ENCODE measurements around the gene PHACTR3.

PHACTR3 gene

GRCh38 chr20:59662161-59662560 lies 57.8 kb downstream of the PHACTR3 start:
- no peaks in the 10 kb centered on the region for H3K36me3 Mint-ChIP-seq (ENCODE audit: low read depth)
- TF ChIP-seq, protein P1, sequence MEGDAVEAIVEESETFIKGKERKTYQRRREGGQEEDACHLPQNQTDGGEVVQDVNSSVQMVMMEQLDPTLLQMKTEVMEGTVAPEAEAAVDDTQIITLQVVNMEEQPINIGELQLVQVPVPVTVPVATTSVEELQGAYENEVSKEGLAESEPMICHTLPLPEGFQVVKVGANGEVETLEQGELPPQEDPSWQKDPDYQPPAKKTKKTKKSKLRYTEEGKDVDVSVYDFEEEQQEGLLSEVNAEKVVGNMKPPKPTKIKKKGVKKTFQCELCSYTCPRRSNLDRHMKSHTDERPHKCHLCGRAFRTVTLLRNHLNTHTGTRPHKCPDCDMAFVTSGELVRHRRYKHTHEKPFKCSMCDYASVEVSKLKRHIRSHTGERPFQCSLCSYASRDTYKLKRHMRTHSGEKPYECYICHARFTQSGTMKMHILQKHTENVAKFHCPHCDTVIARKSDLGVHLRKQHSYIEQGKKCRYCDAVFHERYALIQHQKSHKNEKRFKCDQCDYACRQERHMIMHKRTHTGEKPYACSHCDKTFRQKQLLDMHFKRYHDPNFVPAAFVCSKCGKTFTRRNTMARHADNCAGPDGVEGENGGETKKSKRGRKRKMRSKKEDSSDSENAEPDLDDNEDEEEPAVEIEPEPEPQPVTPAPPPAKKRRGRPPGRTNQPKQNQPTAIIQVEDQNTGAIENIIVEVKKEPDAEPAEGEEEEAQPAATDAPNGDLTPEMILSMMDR (IDR thresholded peaks at IDR 0.05; ENCODE audit: unreplicated experiment in 3 of 3): no peak
- H3K27ac Mint-ChIP-seq: no peak overlapping the region
- peaks cover 24% of the 10 kb centered on the region for H3K9me3 Mint-ChIP-seq
- H3K27me3 Mint-ChIP-seq (ENCODE audit: low read depth): peaks cover 56% of the 10 kb centered on the region
- no peaks in the 10 kb centered on the region for H3K4me1 Mint-ChIP-seq
- no peak overlapping the region for H3K4me3 Mint-ChIP-seq

GRCh38 chr20:59662856-59663512 lies 58.6 kb downstream of the PHACTR3 start:
- Mint-ChIP-seq H3K4me3 (no peak overlapping the region), H3K27ac (no peak overlapping the region), H3K4me1 (no peaks in the 10 kb centered on the region), H3K9me3 (peaks cover 15% of the 10 kb centered on the region), H3K36me3 (ENCODE audit: low read depth) (no peaks in the 10 kb centered on the region), H3K27me3 (ENCODE audit: low read depth) (peaks cover 64% of the 10 kb centered on the region)
- TF ChIP-seq, protein P1 (IDR thresholded peaks at IDR 0.05; ENCODE audit: unreplicated experiment in 3 of 3): no peak

DNA sequence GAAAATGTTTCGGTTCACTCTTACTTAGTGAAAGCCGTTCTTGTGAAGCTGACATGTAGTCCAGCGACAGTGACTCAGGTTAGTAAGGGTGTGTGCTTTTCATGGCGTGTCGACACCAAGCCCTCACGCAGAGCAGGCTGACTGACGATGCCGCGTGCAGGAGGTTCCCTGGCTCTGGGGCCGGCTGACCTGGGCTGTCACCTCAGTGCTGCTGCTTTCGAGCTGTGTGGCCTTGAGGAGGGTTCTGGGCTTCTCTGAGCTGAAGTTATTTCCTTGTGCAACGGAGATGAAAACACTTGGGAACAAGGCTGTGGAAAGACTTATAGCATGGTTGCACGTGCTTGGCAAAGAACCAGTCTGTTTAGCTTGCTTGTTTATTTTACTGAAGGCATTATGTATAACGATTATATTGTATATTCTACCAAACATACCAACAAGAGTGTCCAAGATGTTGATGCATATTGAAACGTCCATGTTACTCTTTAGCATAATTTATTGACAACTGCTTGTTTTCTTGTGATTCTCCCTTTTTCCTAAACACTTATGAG lies 59.2 kb downstream of the PHACTR3 start:
- Mint-ChIP-seq H3K36me3 (ENCODE audit: low read depth) (no peaks in the 10 kb centered on the region), H3K27me3 (ENCODE audit: low read depth) (peaks cover 64% of the 10 kb centered on the region), H3K4me3 (no peak overlapping the region), H3K27ac (no peak overlapping the region), H3K4me1 (no peaks in the 10 kb centered on the region), H3K9me3 (peaks cover 11% of the 10 kb centered on the region)
- TF ChIP-seq, protein P1 (IDR thresholded peaks at IDR 0.05; ENCODE audit: unreplicated experiment in 3 of 3): no peak

GRCh38 chr20:59664421-59664941 lies 60.1 kb downstream of the PHACTR3 start:
- Mint-ChIP-seq H3K4me1 (no peaks in the 10 kb centered on the region), H3K27me3 (ENCODE audit: low read depth) (peaks cover 67% of the 10 kb centered on the region), H3K4me3 (no peak overlapping the region), H3K27ac (no peak overlapping the region), H3K36me3 (ENCODE audit: low read depth) (no peaks in the 10 kb centered on the region), H3K9me3 (peaks cover 5% of the 10 kb centered on the region)
- TF ChIP-seq, protein P1 (IDR thresholded peaks at IDR 0.05; ENCODE audit: unreplicated experiment in 3 of 3): no peak

DNA sequence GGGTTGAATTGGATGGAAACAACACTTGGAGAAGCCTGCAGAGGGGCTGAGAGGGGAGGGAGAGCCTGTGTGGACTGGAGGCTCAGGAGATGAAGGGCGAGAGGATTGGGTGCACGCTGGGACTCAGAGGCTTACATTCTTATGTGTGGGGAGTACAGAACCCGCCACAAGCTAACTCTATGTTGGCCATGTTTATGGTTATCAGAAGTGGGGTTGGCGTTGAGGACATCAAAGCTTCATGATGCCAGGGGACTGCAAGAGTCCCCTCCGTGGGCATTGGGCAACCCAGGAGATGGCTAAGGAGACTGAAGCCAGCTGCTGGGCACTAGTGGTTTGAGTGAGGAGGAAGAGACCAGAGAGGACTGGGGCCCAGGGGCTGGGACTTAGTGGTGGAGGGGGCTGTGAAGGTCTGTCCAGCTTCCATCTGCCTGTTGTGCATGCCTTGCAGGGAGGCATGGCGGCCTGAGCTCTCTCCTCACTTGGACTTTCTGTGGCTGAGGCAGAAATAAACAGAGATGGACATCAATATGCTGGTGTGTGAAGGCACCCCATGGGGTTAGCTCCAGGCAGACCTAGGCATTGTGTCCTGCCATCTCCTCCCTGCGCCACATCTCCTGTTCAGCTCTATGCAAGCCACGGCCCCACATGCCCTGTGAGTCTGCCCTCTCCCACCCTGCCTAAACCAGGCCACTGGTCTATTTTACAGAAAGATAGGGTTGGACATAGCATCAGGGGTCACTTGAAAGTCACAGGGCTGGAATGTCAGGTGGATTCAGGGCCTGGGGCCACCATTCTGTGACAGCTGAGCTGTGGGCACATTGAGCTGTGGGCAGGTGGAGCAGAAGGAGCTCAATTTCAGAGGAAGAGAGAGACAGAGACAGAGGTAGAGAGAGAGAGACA lies 61.6 kb downstream of the PHACTR3 start:
- TF ChIP-seq, protein P1 (IDR thresholded peaks at IDR 0.05; ENCODE audit: unreplicated experiment in 3 of 3): no peak
- Mint-ChIP-seq H3K4me1 (no peaks in the 10 kb centered on the region), H3K4me3 (no peak overlapping the region), H3K27me3 (ENCODE audit: low read depth) (peaks cover 73% of the 10 kb centered on the region), H3K36me3 (ENCODE audit: low read depth) (no peaks in the 10 kb centered on the region), H3K27ac (no peak overlapping the region), H3K9me3 (peaks cover 6% of the 10 kb centered on the region)
